GM21360 (cell line): ENCODE results near the gene FSIP2.
"Not testable (repeated sequence)": the region's sequence is repeated elsewhere in the genome, so short reads cannot be mapped to it uniquely, and the experiment has no call there.

Experiments used
- ATAC-seq: cut with Tn5 transposase; IDR thresholded peaks from one replicate; pipeline ENCODE4 v1.9.1; 2021; ENCODE audit warnings: mild to moderate bottlenecking, moderate library complexity; ENCODE audit not compliant: unreplicated experiment

The FSIP2 gene

DNA sequence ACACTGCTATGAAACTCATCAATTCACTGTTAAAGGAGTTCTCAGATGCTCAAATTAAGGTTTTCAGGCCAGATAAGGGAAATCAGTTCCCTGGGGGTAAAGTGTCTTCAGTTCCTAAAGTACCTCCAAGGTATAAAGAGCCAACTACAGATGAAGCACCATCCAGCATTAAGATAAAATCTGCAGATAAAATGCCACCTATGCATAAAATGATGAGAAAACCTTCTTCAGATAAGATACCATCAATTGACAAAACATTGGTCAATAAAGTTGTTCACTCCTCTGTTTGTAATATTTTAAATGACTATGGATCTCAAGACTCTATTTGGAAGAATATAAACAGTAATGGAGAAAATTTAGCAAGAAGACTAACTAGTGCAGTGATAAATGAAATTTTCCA, 68.2 kb downstream of the FSIP2 start:
- ATAC-seq, result no peak

DNA sequence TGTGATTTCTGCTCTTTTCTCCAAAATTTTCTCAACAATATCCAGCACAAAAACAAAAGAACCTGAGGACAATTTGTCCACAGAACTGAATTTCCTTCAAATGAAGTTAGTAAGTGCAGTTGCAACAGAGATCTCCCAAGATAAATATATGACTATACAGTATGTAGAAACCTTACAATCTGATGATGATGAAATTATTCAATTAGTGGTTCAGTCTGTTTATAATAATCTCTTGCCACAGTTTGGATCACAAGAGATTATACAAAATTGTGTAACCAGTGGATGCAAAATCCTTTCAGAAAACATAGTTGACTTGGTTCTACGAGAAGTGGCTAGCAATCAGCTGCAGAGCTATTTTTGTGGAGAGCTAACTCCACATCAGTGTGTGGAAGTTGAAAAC, 68.7 kb downstream of the FSIP2 start:
- no peak for ATAC-seq

DNA sequence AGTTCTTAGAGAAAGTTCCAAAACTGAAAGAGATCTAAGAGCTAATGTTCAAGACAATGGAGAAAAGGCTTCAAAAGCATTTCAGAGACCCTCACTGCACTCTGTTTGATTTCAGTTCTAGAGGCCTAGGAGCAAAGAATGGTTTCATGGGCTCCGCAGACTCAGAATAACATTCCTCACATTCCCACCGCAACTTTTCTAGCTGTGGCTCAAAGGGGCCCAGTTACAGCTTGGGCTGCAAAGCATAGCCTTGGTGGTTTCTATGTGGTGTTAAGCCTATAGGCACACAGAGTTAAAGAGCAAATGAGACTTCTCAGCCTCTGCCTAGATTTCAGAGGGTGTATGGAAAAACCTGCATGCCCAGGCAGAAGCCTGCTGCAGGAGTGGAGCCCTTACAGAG, 73.0 kb downstream of the FSIP2 start:
- ATAC-seq, result no peak

DNA sequence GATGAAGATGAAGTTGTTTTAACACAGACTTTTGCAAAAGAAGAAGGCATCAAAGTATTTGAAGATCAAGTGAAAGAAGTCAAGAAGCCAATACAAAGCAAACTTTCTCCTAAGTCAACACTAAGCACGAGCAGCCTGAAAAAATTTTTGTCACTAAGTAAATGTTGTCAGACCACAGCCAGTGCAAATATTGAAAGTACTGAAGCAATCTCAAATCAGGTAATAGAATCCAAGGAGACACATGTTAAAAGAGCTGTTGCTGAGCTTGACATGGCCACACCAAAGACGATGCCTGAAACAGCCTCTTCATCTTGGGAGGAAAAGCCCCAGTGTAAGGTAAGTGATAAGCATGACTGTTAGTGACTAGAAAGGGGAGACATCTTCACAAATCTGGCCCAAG, 75.1 kb downstream of the FSIP2 start:
- no peak for ATAC-seq

DNA sequence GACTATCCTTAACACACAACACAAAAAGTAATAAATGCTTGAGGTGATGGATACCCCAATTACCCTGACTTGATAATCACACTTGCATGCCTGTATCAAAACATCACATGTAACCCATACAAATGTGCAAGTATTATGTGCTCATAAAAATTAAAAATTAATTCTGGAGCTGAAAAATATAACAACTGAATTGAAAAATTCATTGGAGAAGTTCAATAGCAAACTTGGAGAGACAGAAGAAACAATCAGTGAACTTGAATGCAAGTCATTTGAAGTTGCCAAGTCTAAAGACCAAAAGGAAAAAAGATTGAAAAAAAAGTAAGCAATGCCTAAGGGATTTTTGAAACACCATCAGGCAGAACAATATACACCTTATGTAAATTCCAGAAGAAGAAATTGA, 79.4 kb downstream of the FSIP2 start:
- no peak for ATAC-seq

DNA sequence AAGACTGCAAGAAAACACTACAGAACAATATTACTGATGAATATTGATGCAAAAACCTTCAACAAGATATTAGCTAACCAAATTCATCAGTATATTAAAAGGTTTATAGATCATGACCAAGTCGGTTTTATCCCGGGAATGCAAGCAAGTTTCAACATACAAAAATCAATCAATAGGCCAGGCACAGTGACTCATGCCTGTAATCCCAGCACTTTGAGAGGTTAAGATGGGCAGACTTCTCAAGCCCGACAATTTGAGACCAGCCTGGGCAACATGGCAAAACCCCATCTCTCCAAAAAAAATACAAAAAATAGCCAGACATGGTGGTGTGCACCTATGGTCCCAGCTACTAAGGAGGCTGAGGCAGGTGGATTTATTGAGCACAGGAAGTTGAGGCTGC, 82.9 kb downstream of the FSIP2 start:
- ATAC-seq, result no peak

DNA sequence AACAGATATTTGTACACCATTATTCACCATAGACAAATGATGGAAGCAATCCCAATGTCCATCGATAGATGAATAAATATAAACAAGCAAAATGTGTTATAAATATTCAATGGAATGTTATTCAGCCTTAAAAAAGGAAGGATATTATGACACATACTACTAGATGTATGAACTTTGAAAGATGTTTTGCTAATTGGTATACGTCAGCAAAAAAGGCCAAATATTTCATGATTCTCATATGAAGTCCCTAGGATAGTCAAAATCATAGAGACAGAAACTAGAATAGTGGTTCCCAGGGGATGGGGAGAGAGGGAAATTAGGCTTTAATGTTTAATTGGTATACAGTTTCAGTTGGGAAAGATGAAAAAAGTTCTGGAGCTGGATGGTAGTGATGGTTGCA, 85.2 kb downstream of the FSIP2 start:
- ATAC-seq, result no peak

DNA sequence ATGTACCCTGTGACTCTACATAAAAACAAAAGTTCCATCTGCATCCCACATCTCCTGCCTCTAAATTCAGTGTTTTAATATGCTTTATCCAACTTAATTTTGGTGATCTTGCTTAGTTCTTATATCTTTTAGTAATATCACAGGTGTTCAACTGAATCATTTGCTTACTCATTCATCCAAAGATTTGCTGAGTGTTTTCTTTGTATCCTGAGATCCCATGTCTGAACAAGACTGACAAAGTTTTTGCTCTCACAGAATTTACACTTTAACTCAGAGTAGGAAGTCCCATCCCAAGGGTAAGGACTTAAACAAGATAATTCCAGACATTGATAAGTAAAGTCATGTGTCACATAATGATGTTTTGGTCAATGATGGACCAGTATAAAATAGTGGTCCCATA, 87.0 kb downstream of the FSIP2 start:
- ATAC-seq, result no peak

DNA sequence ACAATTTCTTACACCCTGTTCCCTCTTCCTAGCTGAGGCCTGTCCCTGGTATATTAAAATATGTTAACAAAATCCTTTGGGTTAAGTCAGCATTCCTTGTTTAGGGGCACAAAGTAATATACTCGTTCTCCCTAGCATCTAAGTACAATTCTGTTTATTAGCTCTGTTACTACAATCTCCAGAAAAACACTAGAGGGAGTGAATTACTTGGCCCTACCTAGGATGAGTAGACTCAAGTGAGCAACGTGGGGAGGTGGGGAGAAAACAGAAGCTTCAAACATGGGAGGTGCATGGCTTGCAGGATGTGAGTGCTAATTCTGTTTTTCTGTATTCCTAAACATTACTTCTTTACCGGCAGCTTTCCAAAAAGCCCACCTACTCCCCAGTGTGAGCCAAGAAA, 89.7 kb downstream of the FSIP2 start:
- ATAC-seq, result no peak

DNA sequence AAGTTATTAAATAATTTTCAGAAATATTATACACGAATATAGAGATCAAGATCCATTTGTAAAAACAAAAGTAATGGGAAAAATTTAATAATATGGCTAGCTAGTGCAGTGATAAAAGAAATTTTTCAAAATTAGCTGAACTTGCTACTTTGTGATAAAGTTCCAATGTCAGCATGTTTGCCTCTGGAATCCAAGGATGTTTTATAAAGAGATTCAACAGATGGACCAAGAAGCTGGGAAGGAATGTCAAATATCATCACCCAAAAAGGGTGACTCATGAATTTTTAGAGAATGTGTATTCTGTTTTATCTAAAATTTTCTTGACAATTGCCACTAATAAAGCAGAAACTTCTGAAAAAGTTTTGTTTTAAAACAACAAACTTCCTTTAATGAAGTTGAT, 95.3 kb downstream of the FSIP2 start:
- ATAC-seq, result no peak

DNA sequence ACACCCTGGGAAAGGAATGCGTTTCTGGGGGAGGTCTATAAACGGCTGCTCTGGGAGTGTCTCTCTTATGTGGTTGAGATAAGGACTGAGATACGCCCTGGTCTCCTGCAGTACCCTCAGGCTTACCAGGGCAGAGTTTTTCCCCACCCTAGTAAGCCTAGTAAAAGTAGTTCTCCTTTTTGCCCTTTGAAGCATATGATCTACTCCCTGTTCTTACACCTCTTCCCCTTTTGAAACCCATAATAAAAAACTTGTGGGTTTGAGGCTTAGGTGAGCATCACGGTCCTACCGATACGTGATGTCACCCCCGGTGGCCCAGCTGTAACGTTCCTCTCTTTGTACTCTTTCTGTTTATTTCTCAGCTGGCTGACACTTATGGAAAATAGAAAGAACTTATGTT, 97.4 kb downstream of the FSIP2 start:
- no peak for ATAC-seq

DNA sequence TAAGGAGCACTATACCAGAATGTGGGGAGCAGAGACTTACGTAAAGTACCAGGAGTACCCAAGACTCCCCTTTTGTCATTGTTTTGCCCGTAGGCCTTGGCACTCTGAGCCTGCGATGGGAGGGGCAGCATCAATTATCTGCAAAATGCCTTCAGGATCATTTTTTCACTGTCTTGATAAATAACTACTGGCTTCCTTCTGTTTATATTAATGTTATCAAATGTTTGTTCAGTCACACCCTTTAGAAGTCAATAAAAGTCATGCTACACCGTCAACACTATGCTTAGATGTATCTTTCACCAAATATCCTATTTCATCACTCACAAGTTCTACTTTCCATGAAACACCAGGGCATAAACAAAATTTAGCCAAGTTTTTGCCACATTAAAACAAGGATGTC, 116.3 kb downstream of the FSIP2 start:
- ATAC-seq, result no peak

DNA sequence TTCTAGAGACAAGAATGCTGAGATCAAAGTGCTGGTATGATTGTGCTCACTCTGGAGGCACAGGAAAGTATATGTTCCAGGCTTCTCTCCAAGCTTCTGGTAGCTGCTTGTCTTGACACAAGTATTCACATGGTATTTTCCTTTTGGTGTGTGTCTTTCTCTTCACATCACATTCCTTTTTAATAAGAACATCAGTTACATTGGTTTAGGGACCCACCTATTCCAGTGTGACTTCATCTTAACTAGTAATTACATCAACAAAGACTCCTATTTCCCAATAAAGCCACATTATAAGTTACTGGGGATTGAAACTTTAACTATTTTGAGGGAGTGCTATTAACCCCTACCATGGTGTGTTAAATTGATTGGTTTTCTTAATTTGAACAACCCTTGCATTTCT, 119.1 kb downstream of the FSIP2 start:
- no peak for ATAC-seq

DNA sequence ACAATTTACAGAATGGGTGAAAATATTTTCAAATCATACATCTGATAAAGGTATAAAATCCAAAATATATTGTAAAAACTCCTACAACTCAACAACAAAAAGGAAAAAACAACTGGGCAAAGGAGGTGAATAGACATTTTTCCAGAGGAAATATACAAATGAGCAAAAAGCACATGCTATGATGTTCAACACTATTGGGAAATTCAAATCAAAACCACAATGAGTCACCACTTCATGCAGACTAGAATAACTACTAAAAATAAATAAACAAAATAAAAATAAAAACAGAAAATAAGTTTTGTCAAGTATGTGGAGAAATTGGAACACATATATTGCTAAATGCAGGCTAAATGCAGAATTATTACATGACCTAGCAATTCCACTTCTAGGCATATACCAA, 120.9 kb downstream of the FSIP2 start:
- no peak for ATAC-seq

DNA sequence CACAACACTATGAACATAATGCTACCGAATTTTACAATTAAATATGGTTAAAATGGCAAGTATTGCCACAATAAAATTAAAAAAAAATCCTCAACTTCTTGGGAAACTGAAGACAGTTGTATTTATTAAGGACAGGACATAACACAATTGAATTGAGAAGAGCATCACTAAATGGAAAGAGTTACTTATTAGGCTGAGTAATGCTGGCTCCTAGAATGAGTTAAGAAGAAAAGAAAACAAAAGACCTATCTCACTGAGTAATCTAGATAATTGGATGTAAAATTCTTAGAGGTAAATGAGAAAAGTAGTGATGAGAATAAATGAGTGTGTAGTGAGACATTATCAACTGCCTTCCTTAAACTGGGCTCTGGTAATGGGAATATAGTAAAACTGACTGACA, 121.7 kb downstream of the FSIP2 start:
- no peak for ATAC-seq

DNA sequence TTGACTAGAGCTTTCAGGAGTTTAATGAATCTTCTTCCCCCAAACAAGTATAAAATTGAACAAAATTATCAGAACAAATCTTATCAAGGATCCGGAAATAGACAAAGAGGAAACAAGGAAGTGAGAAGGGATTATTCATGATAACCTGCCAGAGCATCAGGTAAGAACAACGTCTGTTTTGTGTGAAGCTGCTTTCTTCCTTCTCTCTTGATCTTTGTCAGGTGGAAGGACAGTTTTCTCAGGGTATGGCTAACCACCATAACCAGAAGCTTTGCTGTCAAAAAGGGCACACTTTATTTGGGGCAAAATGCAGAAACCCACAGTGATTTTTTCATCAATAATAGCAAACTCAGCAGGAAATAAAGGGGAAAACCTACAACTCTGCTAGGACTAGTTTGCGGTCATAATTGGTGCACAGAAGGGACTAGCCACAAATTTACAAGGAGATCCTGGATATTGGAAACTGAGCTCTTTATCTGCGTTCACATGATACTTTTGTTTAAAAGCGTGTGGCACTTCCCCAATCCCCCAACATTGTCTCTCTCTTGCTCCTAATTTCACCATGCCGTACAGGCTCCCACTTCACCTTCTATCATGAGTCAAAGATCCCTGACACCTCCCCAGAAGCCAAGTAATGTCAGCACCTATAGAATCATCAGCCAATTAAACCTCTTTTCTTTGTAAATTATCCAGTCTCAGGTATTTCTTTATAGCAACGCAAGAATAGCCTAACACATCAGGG, 124.2 kb downstream of the FSIP2 start:
- no peak for ATAC-seq

DNA sequence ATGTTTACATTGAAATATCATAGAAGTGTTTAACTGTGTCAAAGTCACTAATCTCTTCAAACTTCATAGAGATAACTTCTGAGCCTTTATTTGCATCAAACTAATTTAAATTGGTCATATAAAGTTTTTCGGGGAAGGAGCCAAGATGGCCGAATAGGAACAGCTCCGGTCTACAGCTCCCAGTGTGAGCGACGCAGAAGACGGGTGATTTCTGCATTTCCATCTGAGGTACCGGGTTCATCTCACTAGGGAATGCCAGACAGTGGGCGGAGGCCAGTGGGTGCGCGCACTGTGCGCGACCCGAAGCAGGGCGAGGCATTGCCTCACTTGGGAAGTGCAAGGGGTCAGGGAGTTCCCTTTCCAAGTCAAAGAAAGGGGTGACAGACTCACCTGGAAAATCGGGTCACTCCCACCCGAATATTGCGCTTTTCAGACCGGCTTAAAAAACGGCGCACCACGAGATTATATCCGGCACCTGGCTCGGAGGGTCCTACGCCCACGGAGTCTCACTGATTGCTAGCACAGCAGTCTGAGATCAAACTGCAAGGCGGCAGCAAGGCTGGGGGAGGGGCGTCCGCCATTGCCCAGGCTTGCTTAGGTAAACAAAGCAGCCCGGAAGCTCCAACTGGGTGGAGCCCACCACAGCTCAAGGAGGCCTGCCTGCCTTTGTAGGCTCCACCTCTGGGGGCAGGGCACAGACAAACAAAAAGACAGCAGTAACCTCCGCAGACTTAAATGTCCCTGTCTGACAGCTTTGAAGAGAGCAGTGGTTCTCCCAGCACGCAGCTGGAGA, 126.1 kb downstream of the FSIP2 start:
- not testable (repeated sequence) for ATAC-seq

DNA sequence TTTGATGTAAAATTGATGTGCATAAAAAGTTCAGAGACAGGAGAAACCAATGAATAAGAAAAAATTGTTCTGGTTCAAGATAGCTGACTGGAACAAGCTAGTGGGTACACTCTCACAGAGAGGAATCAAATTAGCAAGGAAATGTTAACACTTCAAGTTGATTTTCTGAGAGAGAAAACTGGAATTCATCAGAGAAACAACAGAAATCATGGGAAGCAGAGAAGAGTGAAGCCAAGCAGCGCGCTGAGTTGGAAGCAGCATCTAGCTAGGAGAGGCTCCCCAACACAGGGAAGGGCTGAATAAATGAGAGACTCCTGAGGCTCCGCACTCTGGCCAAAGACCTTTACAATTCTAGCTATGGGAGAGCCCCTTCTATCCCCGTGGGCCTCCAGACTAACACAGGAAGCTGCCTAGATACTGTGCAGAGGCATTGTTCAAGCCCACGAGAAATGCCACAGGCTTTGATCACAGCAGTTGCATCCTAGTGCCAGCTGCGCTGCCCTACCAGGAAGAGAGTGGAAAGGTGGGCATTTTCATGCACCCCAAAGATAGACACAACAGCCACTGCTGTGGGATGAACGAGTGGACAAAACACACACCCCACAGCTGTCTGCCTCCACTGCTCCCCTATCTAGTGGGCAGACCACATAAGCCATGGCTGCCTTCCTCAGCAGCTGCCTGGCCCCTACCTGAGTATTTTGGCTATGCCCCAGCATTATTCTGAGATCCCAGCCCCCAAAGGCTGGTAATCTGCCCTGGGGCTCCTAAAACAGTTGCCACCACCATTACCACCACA, 136.7 kb downstream of the FSIP2 start:
- no peak for ATAC-seq

DNA sequence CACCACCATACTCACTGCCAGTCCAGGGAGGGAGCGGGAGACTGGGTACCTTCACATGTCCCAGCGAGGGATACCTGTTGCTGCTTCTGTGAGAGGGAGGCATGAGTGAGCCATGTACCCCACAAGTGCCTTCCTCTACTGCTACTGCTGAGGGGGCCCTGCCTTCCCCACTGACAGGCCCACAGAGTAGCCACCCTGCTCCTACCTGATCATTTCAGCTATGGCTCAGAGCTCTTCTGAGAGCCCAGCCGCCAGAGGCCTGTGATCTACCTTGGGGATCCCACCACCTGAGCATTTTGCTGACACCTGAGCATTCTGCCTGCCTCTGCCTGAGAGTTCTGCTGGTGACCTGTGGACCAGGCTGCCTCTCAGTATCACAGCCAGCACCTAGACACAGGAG, 137.6 kb downstream of the FSIP2 start:
- no peak for ATAC-seq

DNA sequence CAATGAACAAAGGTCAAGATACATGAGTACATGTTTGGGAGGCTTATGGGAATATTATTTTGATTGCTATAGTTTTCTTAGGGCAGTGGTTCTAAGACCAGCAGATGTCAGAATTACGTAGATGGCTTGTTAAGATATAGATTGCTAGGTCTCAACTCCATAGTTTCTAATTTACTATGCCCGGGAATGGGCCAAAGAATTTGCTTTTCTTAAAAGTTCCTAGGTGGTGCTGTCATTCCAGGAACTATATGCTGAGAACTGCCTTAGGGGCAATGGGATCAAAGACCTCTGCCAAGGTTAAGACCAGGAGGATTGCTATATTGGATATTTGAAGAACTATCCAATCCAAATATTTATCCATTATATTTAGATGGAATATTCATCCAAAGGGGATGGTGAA, 141.8 kb downstream of the FSIP2 start:
- no peak for ATAC-seq
